Right atrium auricular region (tissue), 2 donors: ENCODE data around the gene SLC22A1. TPM values are rescaled to one million over a fixed set of nuclear protein-coding genes. Genes with fewer than 3 reads are reported as not detected.

Experiments used
- DNase-seq: peaks from one replicate; pipeline ENCODE4 v3.0.0-alpha.2; 2019; ENCODE audit warnings: low spot score
- H3K27ac ChIP-seq, 2 donors: fragments of 200-600 bp; sonication (generic); 1 replicate in 1 of 2; 2 replicates in 1 of 2; pipeline ENCODE4 v1.5.1; 2016 to 2019
- H3K27me3 ChIP-seq, 2 donors: fragments of 200-600 bp; sonication (generic); one replicate each; pipeline versions ENCODE4 v1.5.1 to v1.6.0; 2017 to 2019
- H3K36me3 ChIP-seq: fragments of 200-600 bp; sonication (generic); one replicate; pipeline ENCODE4 v1.5.1; 2016
- H3K4me1 ChIP-seq, 2 donors: fragments of 200-600 bp; sonication (generic); one replicate each; pipeline versions ENCODE4 v1.5.1 to v1.6.0; 2017 to 2019
- H3K4me3 ChIP-seq, 2 donors: fragments of 200-600 bp; sonication (generic); 1 replicate in 1 of 2; 2 replicates in 1 of 2; pipeline ENCODE4 v1.5.1; 2017 to 2019; ENCODE audit warnings: mild to moderate bottlenecking in 1 of 2, moderate library complexity in 1 of 2
- H3K9me3 ChIP-seq, 2 donors: fragments of 200-600 bp; sonication (generic); one replicate each; pipeline ENCODE4 v1.5.1; 2019
- total RNA-seq, 2 donors: library from RNA; depleted of rRNA; stranded (reverse); fragments of >200 nt; gene quantifications; one replicate each; pipeline ENCODE4 v1.1.0, GENCODE V29; 2016
- TF ChIP-seq, protein P1 (sequence below), 2 donors: fragments of 200-600 bp; sonication (generic); IDR thresholded peaks; one replicate each; pipeline ENCODE4 v1.5.1; 2019; ENCODE audit warnings: antibody characterized with exemption in 2 of 2

SLC22A1 gene
- total RNA-seq, 2 donors from 2014 or later, result not detected

DNA sequence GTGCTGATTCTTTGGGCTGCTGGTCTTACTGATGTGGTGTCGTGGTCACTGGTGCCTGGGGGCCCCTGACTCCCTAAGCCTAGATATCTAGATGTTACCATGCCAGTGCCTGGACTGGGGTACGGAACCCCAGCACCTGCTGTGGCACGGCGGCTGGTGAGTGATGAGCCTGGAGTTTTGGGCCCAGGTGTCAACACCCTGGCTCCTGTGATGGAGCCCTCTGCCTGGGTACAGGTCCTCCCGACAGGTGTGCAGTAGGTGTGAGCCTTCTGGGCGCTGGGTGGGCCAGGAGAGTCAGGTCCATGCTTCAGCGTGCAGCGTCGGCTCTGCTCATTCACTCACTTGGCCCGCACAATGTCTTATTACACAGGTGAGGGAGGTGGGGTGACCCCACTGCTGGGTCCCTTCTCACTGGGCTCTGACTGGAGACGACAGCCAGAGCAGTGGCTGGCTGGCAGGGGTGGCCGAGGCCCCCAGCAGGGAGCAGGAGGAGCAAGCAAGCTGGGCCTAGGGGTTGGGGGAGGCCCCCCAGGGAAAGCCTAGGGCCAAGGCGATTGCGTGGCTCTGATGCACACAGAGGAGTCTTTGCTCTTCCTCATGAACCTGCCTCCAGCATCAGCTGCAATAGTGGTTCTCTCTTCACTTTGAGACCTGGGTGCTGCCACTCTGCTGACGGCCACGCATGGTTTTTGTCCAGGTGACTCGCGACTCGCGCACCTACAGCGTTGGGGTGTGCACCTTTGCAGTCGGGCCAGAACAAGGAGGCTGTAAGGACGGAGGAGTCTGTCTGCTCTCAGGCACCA is 42.5 kb upstream of the SLC22A1 start:
- Histone ChIP-seq H3K36me3 (peaks cover 81% of the 10 kb centered on the region), H3K4me1 (no peaks in the 10 kb centered on the region), H3K27me3 (no peaks in the 10 kb centered on the region), H3K4me3 (no peak overlapping the region), H3K9me3 (no peaks in the 10 kb centered on the region), H3K27ac (no peak overlapping the region)
- TF ChIP-seq, protein P1, sequence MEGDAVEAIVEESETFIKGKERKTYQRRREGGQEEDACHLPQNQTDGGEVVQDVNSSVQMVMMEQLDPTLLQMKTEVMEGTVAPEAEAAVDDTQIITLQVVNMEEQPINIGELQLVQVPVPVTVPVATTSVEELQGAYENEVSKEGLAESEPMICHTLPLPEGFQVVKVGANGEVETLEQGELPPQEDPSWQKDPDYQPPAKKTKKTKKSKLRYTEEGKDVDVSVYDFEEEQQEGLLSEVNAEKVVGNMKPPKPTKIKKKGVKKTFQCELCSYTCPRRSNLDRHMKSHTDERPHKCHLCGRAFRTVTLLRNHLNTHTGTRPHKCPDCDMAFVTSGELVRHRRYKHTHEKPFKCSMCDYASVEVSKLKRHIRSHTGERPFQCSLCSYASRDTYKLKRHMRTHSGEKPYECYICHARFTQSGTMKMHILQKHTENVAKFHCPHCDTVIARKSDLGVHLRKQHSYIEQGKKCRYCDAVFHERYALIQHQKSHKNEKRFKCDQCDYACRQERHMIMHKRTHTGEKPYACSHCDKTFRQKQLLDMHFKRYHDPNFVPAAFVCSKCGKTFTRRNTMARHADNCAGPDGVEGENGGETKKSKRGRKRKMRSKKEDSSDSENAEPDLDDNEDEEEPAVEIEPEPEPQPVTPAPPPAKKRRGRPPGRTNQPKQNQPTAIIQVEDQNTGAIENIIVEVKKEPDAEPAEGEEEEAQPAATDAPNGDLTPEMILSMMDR (IDR thresholded peaks at IDR 0.05), result no peak
- DNase-seq, result no peak

DNA sequence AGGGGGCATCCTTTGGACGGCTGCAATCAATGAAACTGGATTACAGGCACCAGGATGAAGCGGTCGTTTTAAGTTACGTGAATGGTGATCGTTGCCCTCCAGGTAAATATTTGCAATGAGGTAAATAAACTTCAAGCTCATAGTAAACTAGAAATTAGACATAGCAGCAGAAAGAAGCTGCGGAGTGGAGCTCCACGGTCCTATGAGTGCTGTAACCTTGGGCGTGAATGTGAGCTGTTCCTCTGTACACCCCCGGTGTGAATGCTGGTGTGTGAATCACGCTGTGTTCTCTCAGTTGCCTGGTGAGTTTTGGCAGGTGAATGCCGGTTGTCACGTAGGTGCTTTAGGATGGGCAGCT is 42.0 kb upstream of the SLC22A1 start:
- DNase-seq, result no peak
- H3K9me3 ChIP-seq, result no peaks in the 10 kb centered on the region

DNA sequence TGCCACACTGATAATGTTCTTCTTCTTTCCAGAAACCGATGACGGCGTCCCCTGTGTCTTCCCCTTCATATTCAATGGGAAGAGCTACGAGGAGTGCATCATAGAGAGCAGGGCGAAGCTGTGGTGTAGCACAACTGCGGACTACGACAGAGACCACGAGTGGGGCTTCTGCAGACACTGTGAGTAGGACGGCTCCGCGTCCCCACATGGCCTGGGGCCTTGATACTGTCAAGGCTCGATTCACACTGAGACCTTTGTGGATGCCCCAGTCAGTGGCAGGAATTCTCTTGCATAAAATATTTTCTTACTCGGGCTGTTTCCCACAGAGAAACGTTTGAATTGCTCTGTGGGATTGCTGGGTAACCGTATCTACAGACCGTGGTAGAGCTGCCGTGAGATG is 41.5 kb upstream of the SLC22A1 start:
- H3K36me3 ChIP-seq, result peaks cover 82% of the 10 kb centered on the region

More for the DNA sequence above, 42.0 kb upstream of the SLC22A1 start:
- no peaks in the 10 kb centered on the region for H3K4me1 ChIP-seq
- H3K4me3 ChIP-seq, result no peak overlapping the region
- H3K27me3 ChIP-seq, result no peaks in the 10 kb centered on the region
- TF ChIP-seq, protein P1 (IDR thresholded peaks at IDR 0.05), result no peak
- peaks cover 81% of the 10 kb centered on the region for H3K36me3 ChIP-seq
- H3K27ac ChIP-seq, result no peak overlapping the region

DNA sequence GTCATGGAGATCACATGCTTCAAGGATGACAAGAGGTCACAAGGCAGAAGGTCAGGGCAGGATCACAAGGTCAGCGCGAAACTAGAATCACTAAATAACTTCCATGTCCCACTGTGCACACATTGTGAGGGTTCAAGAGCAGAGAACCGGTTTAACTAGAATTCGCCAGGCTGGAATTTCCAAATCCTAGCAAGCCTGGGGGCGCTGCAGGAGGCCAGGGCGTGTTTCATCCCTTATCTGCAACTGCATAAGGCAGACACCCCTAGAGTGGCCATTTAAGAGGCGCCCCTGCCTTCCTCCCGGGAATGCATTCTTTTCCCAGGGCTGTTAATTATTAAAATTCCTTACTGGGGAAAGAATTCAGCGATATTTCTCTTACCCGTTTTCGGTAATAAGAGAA is 40.2 kb upstream of the SLC22A1 start:
- TF ChIP-seq, protein P1 (IDR thresholded peaks at IDR 0.05), result no peak
- no peaks in the 10 kb centered on the region for H3K27me3 ChIP-seq
- H3K36me3 ChIP-seq, result peaks cover 73% of the 10 kb centered on the region
- no peaks in the 10 kb centered on the region for H3K9me3 ChIP-seq
- H3K4me3 ChIP-seq, result no peak overlapping the region
- H3K4me1 ChIP-seq, result no peaks in the 10 kb centered on the region
- no peak for DNase-seq
- H3K27ac ChIP-seq, result no peak overlapping the region

More for the DNA sequence above, 41.5 kb upstream of the SLC22A1 start:
- Histone ChIP-seq H3K4me3 (no peak overlapping the region), H3K27me3 (no peaks in the 10 kb centered on the region), H3K27ac (no peak overlapping the region), H3K4me1 (no peaks in the 10 kb centered on the region), H3K9me3 (no peaks in the 10 kb centered on the region)
- TF ChIP-seq, protein P1 (IDR thresholded peaks at IDR 0.05), result no peak
- no peak for DNase-seq

DNA sequence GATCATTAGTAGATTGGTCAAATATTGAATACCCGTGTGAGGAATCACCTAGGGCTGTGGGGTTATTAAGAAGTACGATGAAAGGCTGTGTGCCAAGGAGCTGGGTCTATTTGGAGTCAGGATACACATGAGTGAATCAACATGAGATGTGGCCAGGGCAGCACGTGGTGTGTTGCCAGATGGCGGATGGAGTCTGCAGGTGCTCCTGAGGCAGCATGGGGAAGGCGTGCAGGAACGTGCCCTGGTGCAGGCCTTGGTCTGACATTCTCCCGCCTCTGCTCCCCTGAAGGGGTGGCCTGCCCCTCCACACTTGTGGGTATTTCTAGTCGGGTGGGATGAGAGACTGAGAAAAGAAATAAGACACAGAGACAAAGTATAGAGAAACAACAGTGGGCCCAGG is 39.0 kb upstream of the SLC22A1 start:
- DNase-seq, result no peak
- Histone ChIP-seq H3K4me3 (no peak overlapping the region), H3K9me3 (no peaks in the 10 kb centered on the region), H3K4me1 (no peaks in the 10 kb centered on the region), H3K36me3 (peaks cover 79% of the 10 kb centered on the region), H3K27me3 (no peaks in the 10 kb centered on the region), H3K27ac (no peak overlapping the region)
- TF ChIP-seq, protein P1 (IDR thresholded peaks at IDR 0.05), result no peak
